HCT116 (cell line): Measurements from ENCODE around the gene TRAPPC12.

Experiments used
- CTCF ChIP-seq, 3 experiments: fragments of 200-600 bp in 1 of 3; sonication (generic) in 1 of 3; IDR thresholded peaks in 2 of 3; conservative IDR thresholded peaks in 1 of 3; 2 replicates each; pipeline ENCODE4 v1.5.1; 2012 to 2017; ENCODE audit warnings: low read depth in 2 of 3, low read length in 2 of 3, antibody characterized with exemption in 1 of 3, borderline replicate concordance in 1 of 3, control low read depth in 1 of 3, mild to moderate bottlenecking in 1 of 3, mixed read lengths in 1 of 3, mixed run types in 1 of 3, moderate library complexity in 1 of 3; ENCODE audit not compliant: insufficient read depth in 1 of 3
- POLR2AphosphoS5 ChIP-seq: IDR thresholded peaks from 2 replicates; pipeline ENCODE4 v1.6.1; 2011; ENCODE audit warnings: mild to moderate bottlenecking, low read depth, low read length, moderate library complexity
- ZFX ChIP-seq: fragments of 450-650 bp; IDR thresholded peaks from 2 replicates; pipeline ENCODE4 v1.6.1; 2017
- ZNF274 ChIP-seq: fragments of 200-500 bp; sonication (Bioruptor generic); IDR thresholded peaks from 2 replicates; pipeline ENCODE4 v1.6.1; 2014; ENCODE audit warnings: mild to moderate bottlenecking, low read depth, low read length, inconsistent platforms

- TF ChIP-seq ZFX, result peak; percentile 70
- peak; percentile 90 for TF ChIP-seq POLR2AphosphoS5
- no peak for TF ChIP-seq CTCF (IDR thresholded peaks at IDR 0.05 in 2 of 3, conservative IDR thresholded peaks at IDR 0.05 in 1 of 3; ENCODE audit: borderline replicate concordance in 1 of 3, insufficient read depth in 1 of 3, low read depth in 2 of 3, low read length in 2 of 3)
- no peak for TF ChIP-seq ZNF274
Measured at GRCh38 chr2:3377612-3378432, 1.7 kb upstream of the TRAPPC12 start, which contains the start of gene EIPR1.
